ENCODE measurements around the gene RETSAT.
"Not testable (repeated sequence)": the region's sequence is repeated elsewhere in the genome, so short reads cannot be mapped to it uniquely, and the experiment has no call there.

RETSAT gene

DNA sequence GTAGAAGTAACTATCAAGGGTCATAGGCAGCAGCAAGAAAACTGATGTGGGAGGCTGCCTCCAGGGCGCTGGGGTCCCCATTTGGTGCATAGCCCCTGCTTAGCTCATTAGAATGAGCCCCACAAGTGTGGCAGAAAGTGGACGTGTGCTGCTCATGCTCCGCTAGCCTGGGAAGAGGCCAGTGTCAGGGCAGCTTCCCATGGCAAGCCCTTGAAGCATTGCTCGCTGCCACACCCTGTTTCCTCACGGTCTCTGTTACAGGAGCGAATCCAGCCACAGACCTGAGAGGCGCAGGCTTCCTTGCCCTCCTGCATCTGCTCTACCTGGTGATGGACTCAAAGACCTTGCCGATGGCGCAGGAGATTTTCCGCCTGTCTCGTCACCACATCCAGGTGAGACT, 22.8 kb upstream of the RETSAT start:
- FAIRE-seq = no peak

DNA sequence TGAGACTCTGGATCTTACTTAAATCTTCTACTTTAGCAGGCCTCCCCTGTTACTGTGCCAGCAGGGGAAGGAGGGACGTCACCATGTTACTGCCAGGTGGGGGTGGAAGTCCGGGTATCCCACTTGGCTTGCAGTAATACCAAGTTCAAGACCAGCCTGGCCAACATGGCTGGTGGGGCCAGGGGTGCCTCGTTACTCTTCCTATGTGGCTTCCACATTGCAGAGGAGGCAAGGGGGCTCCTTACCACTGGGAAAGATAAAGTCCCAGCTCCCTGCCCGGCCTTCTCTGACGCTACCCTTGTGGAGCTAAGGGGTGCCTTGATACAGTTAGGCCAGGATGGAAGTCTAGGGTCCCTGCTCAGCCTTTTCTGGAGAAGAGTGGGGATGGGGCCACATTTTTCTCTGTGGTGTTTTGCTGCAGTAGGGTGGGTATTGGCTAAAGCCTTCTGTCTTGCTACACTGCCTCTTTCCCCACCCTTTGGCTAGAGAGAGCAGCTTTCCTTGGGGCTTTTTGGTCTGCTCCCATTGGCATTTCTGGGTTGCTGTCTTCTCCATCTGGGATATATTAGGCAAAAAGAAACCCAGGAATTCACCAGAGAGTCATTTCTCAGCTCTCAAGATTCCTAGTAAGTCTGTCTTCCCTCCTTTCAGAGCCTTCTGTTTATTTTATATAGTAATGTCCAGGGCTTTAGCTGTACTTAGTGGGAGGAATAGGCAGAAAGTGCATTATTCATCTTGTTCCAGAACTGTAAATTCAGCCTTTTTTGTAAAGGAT, 22.1 kb upstream of the RETSAT start:
- no peak for FAIRE-seq

DNA sequence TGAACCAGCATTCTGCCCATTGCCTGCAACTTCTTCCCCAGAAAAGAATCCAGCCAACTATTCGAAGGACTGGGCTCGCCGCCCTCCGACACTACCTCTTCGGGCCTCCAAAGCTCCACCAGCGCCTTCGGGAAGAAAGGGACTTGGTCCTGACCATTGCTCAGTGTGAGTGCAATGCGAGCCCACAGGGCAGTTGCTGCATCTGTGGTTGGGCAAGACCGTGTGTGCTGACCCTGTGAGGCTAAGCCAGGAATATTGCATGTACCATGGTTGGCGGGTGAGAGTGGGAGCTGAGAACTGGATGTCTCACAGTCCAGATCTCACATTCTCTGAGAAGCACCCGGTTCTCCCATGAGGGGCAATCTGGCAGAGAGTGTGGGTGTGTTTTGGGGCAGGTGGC, 16.7 kb upstream of the RETSAT start:
- no peak for FAIRE-seq

DNA sequence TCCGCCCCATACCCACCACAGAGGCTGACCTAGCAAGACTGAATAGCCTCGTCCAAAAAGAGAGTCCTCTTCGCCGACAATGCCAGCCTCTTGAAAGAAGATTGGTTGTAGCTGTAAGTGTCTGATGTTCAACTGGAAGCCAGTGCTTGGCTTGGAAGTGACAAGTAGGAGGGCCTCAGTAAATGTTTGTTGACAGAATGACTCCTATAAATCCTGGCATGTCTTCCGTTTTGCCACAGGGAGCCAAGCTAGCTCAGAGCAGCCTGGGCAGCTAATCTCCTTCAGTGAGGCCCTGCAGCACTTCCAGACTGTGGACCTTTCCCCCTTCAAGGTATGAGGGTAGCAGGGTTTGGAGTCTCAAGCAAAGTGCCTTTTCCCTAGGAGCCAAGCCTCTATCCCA, 15.2 kb upstream of the RETSAT start:
- FAIRE-seq = no peak

DNA sequence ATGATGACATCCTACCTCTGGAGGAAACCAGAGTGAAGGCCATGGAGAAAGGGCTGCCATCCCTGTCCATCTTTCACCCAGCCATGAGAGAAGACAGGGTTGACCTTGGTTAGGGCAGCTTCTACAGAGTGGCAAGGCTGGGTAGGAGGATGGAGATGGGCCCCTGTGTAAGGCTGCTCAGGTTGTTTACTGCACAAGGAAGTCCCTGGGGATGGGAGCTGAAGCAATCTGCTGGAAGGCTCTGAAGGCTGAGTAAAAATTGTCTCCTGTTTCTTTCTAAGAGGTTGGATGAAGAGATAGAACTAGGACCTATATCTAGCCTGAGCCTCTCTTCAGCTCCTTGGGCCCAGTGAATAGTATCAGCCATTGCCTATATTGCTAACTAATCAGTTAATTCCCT, 14.6 kb upstream of the RETSAT start:
- no peak for FAIRE-seq

DNA sequence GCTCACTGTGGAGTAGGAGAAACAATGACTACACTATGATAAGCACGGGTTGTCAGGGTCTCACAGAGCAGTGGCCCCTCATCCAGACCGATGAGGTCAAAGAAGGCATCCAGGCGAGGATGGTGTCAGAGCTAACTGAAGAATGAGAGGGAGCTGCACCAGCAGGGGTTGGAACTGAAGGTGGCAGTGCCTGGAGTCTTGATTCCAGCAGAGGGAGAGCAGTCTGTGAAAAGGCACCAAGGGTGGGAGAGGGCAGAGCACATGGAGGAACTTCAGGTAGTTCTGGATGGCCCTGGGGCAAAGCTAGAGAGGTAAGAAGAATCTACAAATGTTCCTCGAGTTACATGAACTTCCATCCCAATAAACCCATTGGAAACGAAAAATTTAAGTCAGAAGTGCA, 12.9 kb upstream of the RETSAT start:
- no peak for FAIRE-seq

DNA sequence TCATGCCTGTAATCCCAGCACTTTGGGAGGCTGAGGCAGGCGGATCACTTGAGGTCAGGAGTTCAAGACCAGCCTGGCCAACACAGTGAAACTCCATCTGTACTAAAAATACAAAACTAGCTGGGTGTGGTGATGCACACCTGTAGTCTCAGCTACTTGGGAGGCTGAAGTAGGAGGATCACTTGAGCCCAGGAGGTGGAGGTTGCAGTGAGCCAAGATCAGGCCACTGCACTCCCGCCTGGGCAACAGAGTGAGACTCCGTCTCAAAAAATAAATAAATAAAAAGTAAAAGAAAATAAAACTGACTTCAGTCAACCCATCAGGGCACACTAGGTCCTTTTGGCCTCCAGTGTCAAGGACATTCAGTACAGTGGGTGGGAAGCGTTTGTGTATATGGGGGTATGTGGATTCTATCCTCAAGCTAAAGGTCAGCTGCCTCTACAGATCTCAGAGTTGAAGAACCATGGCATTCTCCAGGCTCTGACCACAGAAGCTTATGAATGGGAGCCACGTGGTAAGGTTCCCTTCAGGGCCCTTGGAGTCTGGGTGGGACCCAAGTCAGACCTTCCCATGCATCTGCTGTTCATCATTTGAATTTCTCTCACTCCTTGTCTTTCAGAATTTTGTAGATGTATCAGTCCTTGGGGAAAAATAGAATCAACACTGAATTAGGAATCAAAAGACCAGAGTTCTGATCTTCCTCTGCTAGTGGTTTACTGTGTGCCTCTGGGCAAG, 8.5 kb upstream of the RETSAT start:
- FAIRE-seq = not testable (repeated sequence)

DNA sequence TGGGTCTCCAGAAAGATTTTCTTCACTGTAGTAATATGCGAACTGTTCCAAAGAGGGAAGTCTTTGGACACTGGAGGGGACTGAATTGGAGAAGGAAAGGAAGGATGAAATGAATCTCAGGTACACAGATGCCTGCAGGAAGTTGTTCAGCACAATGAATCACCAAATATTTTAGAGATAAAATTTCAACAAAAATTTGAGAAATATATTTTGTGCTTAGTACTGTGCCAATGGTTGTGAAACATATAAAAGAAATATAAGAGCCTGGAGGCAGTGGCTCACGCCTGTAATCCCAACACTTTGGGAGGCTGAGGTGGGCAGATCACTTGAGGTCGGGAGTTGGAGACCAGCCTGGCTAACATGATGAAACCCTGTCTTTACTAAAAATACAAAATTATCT, 3.4 kb upstream of the RETSAT start:
- no peak for FAIRE-seq

DNA sequence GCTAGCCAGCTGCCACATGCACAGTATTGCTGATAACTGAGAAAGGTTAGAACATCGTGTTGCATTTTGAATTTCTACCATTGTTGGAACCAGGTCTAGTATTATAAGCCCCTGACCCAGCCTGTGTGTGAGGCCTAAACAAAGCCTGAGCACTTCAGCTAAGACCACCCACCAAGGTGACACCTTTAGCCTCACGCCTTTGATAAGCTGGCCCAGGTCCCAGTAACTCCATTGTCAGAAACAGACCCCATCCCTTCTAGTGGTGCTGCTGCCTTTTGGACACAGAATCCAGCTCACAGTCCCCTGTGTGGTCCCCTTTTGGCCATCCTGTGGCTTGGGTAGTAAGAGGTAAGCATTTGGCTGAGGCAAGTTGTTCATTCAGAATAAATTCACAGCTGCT, 1.9 kb upstream of the RETSAT start:
- FAIRE-seq = no peak

DNA sequence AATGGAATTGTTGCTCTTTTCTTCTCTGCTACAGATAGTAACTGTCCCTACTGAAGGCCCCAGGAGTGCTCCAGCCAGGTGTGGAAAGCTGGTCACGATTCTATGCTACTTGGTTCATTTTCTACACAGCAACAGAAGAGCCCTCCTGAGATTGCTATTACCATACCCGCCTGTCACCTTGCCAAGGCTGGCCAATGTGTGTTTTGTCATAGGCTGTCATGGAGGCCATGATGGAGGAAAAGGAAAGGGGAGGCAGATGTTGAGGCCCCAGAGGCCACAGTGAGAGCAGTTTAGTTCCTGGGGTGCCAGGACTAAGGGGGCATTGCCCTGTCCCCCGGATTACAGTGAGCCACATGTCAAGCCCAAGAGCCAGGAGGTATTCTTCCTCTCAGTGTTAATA, 1.2 kb upstream of the RETSAT start:
- FAIRE-seq = no peak

DNA sequence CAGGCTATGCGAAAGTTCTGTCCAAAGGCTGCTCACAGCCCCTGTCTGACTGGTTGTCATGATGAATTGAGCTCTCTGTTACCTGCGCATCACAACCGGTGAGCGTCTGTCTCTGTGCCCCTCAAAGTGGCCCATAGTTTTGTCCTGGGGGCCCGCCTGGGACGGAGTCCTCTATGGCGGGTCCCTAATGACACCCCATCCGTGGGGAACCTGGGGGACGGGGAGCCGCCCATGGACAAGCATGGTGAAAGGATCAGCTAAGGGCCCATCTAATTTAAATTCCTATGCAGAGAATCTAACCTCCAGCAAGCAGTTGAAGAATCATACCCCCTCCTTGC, 714 bp upstream of the RETSAT start:
- FAIRE-seq = no peak

DNA sequence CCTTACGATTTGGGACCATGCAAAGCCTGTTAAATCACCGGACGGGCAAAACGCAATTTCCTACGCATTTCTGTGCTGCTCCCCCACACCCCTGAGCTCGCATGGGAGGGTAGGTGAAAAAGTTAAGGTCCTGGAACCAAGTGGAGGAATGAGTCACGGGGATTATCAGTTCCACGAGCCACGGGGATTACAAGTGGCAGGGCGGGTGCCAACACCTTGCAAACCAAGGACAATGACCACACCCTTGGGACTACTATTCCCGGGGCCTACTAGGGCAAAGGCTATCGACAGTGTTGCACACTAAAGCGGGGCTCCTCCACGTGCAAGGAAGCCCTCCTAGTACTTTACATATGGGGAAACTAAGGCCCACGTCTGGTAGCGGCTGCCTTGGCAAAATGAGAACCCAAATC, 447 bp downstream of the RETSAT start:
- no peak for FAIRE-seq

DNA sequence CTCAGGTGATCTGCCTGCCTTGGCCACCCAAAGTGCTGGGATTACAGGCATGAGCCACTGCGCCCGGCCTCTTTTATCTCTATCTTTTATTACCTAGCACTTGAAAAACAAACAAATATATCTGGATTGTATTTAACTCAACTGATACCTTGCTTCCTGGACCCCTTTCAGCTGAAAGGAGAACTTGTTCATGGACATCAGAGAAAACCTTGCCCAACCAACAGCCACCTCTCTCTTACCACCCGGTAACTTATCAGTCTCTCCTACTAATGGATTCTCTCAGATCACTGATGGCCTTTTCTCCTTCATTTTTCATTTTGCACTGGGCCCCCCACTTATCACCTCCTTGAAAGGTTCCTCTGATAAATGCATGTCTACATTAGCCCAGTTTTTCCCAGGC, 6.7 kb downstream of the RETSAT start:
- no peak for FAIRE-seq

DNA sequence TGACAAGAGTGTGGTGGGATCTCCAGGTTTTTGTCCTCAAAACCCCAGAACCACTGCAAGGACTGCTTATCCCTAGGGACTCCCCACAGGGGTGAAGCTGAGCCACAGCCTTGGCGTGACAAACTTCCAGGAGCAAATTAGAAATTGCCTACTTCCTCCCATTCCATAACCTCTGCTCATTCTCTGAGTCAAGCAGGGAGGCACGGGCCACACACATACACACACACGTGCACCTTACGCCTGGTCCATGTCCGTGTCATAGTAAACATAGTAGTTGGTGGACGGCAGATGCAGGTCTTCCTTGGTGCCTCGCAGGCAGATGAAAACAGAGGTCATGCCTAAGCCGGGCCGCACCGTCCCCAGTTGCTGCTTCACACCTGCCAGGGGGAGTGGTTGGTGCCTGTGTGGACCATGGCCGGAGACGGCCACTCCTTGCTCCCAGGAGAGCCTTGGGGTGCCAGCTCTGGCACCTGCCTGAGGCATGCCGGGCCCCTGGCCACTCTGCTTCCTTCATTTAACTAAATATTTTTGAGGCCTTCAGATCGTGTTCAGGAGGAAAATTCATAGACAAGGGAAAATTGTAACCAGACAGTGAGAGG, 9.9 kb downstream of the RETSAT start:
- FAIRE-seq = no peak

DNA sequence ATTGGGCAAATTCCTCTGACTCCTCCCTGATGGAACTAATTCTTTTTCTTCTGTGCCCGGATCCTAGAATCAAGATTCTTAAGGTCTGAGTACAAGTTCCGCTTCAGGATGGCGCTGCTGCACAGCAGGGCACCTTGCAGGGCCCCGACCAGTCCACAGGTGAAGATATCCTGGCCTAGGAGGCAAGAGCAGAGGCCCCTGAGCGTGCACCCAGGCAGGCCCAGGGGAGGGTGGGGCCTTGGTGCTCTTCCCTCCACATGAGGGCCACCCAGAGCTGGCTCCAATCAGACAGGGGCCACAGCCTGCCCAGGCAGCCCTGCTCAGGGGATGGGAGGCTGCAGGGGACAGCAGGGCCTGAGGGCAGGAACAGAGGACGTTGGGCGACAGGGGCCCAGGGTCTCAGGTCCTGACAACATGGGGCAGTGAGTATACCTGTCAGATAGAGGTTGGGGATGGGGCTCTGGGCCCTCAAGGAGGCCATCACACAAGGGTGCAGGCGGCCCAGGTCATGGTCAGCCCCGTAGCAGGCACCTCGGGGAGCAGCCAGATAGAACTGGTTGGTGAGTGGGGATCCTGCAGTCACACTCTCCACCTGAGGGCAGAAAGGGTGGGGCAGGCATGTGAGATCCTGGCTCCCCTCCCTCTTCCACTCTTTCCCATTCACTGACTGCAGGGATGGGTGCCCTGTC, 11.0 kb downstream of the RETSAT start:
- FAIRE-seq = not testable (repeated sequence)

DNA sequence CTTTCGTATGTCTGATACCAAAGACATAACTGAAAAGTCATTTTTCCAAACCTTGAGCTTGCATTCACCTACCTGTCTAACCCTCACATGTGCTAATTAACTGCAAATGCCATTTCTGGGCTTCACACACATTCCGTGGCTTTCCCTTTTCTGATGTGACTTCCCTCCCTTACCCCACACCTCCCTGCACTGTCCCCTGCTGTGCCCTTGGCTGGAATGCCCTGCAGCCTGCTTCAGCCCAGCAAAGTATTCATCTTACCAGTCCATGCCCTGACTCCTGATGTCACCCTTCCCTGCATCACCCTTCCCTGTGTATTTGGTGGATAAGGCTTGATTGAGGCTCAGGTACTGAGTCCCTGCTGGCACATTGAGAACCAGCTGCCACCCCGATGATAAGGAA, 12.2 kb downstream of the RETSAT start:
- FAIRE-seq = no peak

DNA sequence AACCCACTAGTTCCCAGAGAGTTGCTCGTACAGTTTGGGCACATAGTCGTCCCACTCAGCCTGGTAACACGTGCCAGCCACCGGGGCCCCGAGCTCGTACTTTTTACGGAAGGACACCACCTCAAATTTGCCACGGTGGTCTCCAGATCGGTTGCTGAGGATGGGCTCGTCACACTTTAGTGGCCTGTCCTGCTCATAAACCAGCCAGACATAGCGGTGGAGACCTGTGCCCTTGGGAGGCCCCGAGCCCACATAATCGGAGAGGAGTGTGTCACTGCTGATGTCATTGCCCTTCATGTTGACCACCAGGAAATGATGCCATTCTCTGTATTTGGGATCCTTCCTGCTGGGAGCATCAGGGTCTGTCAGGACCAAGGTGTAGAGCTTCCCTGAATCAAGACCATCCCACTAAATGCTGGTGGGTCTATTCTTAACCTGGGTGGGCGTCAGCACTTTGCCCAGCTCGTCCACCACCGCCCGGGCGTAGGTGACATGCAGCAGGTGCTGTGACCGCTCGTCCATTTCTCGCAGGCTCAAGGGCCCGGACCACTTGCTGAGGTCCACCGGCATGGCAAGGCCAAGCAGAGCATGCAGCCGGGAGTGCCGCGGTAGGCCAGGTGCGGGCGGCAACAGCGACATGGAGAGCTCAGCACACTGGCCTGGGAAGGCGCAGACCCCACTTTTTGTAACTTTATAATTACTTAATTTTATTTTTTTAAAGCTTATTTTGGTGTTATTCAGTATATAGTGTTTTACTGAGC, 12.9 kb downstream of the RETSAT start:
- no peak for FAIRE-seq

DNA sequence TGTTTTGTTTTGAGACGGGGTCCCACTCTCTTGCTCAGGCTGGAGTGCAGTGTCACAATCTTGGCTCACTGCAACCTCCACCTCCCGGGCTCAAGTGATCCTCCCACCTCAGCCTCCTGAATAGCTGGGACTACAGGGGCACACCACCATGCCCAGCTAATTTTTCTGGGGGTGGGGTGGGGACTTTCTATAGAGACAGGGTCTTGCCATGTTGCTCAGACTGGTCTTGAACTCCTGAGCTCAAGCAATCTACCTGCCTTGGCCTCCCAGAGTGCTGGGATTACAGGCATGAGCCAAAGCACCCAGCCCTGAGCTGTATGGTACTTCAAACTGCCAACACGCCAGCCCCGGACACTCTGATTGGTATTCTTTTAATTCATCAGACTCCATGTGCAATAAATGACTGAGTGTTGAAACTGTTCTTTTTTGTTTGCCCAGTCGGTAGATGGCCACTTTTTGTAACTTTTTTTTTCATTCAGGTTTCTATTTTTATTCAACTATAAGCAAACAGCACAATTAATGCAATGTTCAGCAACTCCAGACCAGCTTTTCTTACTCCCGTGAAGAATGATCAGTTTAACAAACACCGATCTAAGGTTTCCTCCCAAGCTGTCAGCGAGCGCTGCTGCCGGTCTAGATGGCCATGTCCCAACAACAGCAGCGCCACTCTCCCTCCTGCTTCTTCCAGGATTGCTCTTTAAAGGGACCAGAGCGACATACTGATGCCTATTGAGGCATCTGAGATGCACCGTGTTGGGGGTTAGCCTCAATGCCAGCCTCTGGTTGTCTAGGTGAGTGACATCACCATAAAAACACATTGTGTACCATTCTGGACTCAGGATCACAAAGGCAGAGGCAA, 14.1 kb downstream of the RETSAT start:
- no peak for FAIRE-seq

DNA sequence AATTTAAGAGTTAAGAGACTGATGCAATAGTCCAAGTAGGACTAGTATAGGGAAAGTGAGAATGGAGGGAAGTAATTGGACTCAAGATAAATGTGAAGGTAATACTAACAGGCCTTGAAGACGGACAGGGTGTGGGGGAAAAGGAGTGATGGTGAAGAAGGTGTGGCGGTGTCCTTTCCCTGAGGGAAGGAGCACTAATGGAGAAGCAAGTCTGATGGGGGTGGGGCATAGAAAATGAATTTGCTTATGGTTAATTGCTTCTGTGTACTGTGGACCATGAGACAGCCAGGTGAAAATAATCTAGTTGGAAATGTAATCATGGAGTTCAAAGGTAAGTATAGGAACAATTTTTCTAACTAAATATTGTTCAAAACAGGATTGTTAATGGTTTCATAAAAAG, 19.4 kb downstream of the RETSAT start:
- no peak for FAIRE-seq

DNA sequence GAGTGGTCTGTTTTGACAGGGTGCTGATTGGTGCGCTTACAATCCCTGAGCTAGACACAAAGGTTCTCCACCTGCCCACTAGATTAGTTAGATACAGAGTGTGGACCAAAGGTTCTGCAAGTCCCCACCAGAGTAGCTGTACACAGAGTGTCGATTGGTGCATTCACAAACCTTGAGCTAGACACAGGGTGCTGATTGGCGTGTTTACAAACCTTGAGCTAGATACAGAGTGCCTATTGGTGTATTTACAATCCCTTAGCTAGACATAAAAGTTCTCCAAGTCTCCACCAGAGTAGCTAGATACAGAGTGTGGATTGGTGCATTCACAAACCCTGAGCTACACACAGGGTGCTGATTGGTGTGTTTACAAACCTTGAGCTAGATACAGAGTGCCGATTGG, 20.5 kb downstream of the RETSAT start:
- FAIRE-seq = not testable (repeated sequence)

DNA sequence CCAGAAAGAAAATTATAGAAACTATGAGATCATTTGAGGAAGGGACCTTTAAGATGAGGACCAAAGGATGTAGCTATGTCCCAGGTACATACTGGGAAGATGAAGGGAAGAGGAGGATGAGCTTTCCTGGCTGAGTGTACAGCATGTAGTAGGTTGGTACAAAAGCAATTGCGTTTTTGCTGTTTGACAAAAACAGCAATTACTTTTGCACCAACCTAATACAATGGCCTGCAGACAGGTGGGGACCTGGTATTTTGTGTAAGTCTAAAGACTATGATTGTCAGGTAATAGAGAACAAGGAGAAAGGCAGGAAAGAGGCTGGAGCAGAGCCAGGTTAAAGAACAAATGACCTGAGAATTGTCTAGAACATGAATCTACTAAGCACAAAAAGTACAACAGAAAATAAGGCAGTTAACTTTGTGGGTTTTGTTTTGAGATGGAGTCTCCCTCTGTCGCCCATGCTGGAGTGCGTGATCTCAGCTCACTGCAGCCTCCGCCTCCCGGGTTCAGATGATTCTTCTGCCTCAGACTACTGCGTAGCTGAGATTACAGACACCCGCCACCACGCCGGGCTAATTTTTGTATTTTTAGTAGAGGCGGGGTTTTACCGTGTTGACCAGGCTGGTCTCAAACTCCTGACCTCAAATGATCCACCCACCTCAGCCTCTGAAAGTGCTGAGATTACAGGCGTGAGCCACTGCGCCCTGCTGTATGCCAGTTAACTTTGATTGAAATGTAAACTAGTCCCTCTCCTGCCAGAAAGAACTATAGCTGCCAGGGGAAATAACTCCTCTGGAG, 23.3 kb downstream of the RETSAT start:
- FAIRE-seq = no peak
